ENCODE data around the gene ATP4A. TPM values are rescaled to one million over a fixed set of nuclear protein-coding genes. Genes with fewer than 3 reads are reported as not detected.

ATP4A gene
- polyA plus RNA-seq, 1 experiment = not detected

GRCh38 chr19:35560271-35560670 is 3.2 kb downstream of the ATP4A start:
- H3K4me3 ChIP-seq (ENCODE audit: low read depth, low read length) = no peak overlapping the region
- no peak for DNase-seq (ENCODE audit: low read depth)
- peaks cover 16% of the 10 kb centered on the region for H3K27me3 ChIP-seq (ENCODE audit: control insufficient read depth, insufficient read depth, low read length)
- TF ChIP-seq CTCF (IDR thresholded peaks at IDR 0.05; ENCODE audit: insufficient read depth, low read depth, low read length) = no peak
- H3K36me3 ChIP-seq (ENCODE audit: control insufficient read depth, insufficient read depth, low read length) = no peaks in the 10 kb centered on the region
- POLR2A ChIA-PET = interaction anchor here (0.6 kb wide), 1 partner anchor 68 kb away, joined by 4 read pairs; no protein-coding TSS in a partner anchor
- CTCF ChIA-PET = interaction anchor here (1.7 kb wide), 1 partner anchor 11 kb away, joined by 7 read pairs; no protein-coding TSS in a partner anchor

GRCh38 chr19:35559781-35560180 is 3.7 kb downstream of the ATP4A start:
- Histone ChIP-seq H3K27me3 (ENCODE audit: control insufficient read depth, insufficient read depth, low read length) (peaks cover 16% of the 10 kb centered on the region), H3K36me3 (ENCODE audit: control insufficient read depth, insufficient read depth, low read length) (no peaks in the 10 kb centered on the region), H3K4me3 (ENCODE audit: low read depth, low read length) (no peak overlapping the region)
- ChIA-PET POLR2A (interaction anchor here (0.6 kb wide), 1 partner anchor 68 kb away, joined by 4 read pairs; no protein-coding TSS in a partner anchor), CTCF (interaction anchor here (3.4 kb wide), 1 partner anchor 11 kb away, joined by 21 read pairs; no protein-coding TSS in a partner anchor)
- DNase-seq (ENCODE audit: low read depth) = no peak
- no peak for TF ChIP-seq CTCF (IDR thresholded peaks at IDR 0.05; ENCODE audit: insufficient read depth, low read depth, low read length)

GRCh38 chr19:35559281-35559659 is 4.2 kb downstream of the ATP4A start:
- POLR2A ChIA-PET = no interaction called here
- TF ChIP-seq CTCF (IDR thresholded peaks at IDR 0.05; ENCODE audit: insufficient read depth, low read depth, low read length) = no peak
- no peak for DNase-seq (ENCODE audit: low read depth)
- Histone ChIP-seq H3K4me3 (ENCODE audit: low read depth, low read length) (no peak overlapping the region), H3K36me3 (ENCODE audit: control insufficient read depth, insufficient read depth, low read length) (no peaks in the 10 kb centered on the region), H3K27me3 (ENCODE audit: control insufficient read depth, insufficient read depth, low read length) (peaks cover 16% of the 10 kb centered on the region)
- CTCF ChIA-PET = interaction anchor here (3.4 kb wide), 1 partner anchor 10 kb away, joined by 21 read pairs; no protein-coding TSS in a partner anchor

GRCh38 chr19:35558400-35559280 is 4.8 kb downstream of the ATP4A start:
- H3K36me3 ChIP-seq (ENCODE audit: control insufficient read depth, insufficient read depth, low read length) = no peaks in the 10 kb centered on the region
- peaks cover 16% of the 10 kb centered on the region for H3K27me3 ChIP-seq (ENCODE audit: control insufficient read depth, insufficient read depth, low read length)
- ChIA-PET CTCF (interaction anchor here (1.2 to 3.4 kb wide), 2 partner anchors 10 to 45 kb away, joined by 3 to 21 read pairs; partner anchors contain the start of gene DMKN), POLR2A (no interaction called here)
- TF ChIP-seq CTCF (IDR thresholded peaks at IDR 0.05; ENCODE audit: insufficient read depth, low read depth, low read length) = no peak
- no peak for DNase-seq (ENCODE audit: low read depth)
- H3K4me3 ChIP-seq (ENCODE audit: low read depth, low read length) = peak overlapping the region; percentile 34

Measured in BJ (cell line).